ENCODE measurements around the gene NCOR2.

Gene NCOR2

GRCh38 chr12:124576061-124576650 is 8.7 kb upstream of the NCOR2 start:
- no peak for DNase-seq (ENCODE audit: low spot score)

GRCh38 chr12:124573839-124574786 is 6.7 kb upstream of the NCOR2 start:
- no peak for DNase-seq (ENCODE audit: low spot score)

- DNase-seq (ENCODE audit: low spot score) = no peak
Observed at GRCh38 chr12:124571556-124571955, 4.1 kb upstream of the NCOR2 start.

GRCh38 chr12:124570810-124571209 is 3.4 kb upstream of the NCOR2 start:
- no peak for DNase-seq (ENCODE audit: low spot score)

- DNase-seq (ENCODE audit: low spot score) = no peak
Observed at GRCh38 chr12:124569375-124570148, 2.1 kb upstream of the NCOR2 start.

GRCh38 chr12:124568431-124569374 is 1.3 kb upstream of the NCOR2 start:
- peak; percentile 20 for DNase-seq (ENCODE audit: low spot score)

GRCh38 chr12:124567673-124568373 is 411 bp upstream of the NCOR2 start:
- peak; percentile 75 for DNase-seq (ENCODE audit: low spot score)

GRCh38 chr12:124566161-124566996 is 1.0 kb downstream of the NCOR2 start:
- DNase-seq (ENCODE audit: low spot score) = peak; percentile 75

GRCh38 chr12:124565656-124566160 is 1.7 kb downstream of the NCOR2 start:
- DNase-seq (ENCODE audit: low spot score) = no peak

- no peak for DNase-seq (ENCODE audit: low spot score)
Observed at GRCh38 chr12:124564971-124565491, 2.4 kb downstream of the NCOR2 start.

- DNase-seq (ENCODE audit: low spot score) = no peak
Observed at GRCh38 chr12:124564232-124564958, 3.0 kb downstream of the NCOR2 start.

GRCh38 chr12:124563809-124564208 is 3.6 kb downstream of the NCOR2 start:
- DNase-seq (ENCODE audit: low spot score) = no peak

- DNase-seq (ENCODE audit: low spot score) = no peak
Observed at GRCh38 chr12:124563401-124563800, 4.0 kb downstream of the NCOR2 start.

GRCh38 chr12:124562796-124563181 is 4.6 kb downstream of the NCOR2 start:
- DNase-seq (ENCODE audit: low spot score) = no peak

GRCh38 chr12:124562018-124562795 is 5.2 kb downstream of the NCOR2 start:
- DNase-seq (ENCODE audit: low spot score) = no peak

GRCh38 chr12:124561231-124561630 is 6.2 kb downstream of the NCOR2 start:
- no peak for DNase-seq (ENCODE audit: low spot score)

GRCh38 chr12:124560146-124560890 is 7.1 kb downstream of the NCOR2 start:
- DNase-seq (ENCODE audit: low spot score) = no peak
